HG03521 (cell line): ENCODE results near the gene SLC2A4RG.
"Not testable (repeated sequence)": the region's sequence is repeated elsewhere in the genome, so short reads cannot be mapped to it uniquely, and the experiment has no call there.

Experiments
- ATAC-seq: cut with Tn5 transposase; IDR thresholded peaks from one replicate; pipeline ENCODE4 v1.9.1; 2021; ENCODE audit warnings: mild to moderate bottlenecking, moderate library complexity; ENCODE audit not compliant: unreplicated experiment

The SLC2A4RG gene

DNA sequence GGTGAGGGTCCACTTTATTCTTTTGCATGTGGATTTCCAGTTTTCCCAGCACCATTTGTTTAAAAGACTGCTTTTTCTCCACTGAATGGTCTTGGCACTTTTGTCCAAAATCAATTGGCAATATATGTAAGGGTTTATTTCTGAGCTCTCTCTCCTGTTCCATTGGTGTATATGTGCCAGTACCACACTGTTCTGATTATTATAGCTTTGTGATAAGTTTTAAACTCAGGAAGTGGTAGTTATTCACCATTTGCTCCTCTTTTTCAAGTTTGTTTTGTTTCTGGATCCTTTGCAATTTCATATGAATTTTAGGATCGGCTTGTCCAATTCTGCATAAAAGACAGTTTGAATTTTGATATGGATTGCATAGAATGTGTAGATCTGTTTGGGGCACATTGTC lies 27.4 kb upstream of the SLC2A4RG start:
- ATAC-seq, result no peak

DNA sequence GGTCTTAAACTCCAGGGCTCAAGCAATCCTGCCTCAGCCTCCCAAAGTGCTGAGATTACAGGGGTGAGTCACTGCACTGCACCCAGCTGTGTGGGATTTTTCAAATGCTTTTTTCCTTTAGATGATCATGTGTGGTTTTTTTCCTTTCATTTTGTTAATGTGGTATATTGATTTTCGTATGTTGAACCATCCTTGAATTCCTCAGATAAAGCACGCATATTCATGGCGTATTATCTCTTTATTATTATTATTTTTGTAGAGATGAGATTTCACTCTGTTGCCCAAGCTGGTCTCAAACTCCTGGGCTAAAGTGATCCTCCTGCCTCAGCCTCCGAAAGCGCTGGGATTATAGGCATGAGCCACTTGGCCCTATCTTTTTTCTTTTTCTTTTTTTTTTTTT lies 24.7 kb upstream of the SLC2A4RG start:
- no peak for ATAC-seq

DNA sequence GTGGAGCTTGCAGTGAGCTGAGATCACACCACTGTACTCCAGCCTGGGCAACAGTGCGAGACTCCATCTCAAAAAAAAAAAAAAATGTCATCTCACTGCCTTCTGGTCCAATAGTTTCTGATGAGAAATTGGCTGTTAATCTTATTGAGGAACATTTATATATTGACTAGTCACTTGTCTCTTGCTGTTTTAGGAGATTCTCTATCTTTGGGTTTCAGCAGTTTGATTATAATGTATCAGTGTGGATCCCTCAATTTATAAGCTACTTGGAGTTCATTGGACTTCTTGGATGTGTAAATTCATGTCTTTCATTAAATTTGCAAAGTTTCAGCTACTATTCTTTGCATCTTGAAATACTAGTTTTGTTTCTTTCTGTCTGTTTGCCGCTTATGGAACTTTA lies 20.6 kb upstream of the SLC2A4RG start:
- no peak for ATAC-seq

DNA sequence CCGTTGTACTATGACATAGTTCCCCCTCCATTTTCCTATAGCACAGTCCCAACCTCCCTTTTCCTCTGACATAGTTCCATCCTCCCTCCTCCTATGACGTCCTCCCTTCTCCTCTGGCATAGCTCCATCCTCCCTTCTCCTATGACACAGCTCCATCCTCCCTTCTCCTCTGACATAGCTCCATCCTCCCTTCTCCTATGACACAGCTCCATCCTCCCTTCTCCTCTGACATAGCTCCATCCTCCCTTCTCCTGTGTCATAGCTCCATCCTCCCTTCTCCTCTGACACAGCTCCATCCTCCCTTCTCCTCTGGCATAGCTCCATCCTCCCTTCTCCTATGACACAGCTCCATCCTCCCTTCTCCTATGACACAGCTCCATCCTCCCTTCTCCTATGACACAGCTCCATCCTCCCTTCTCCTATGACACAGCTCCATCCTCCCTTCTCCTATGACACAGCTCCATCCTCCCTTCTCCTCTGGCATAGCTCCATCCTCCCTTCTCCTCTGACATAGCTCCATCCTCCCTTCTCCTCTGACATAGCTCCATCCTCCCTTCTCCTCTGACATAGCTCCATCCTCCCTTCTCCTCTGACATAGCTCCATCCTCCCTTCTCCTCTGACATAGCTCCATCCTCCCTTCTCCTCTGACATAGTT lies 16.5 kb upstream of the SLC2A4RG start:
- not testable (repeated sequence) for ATAC-seq

DNA sequence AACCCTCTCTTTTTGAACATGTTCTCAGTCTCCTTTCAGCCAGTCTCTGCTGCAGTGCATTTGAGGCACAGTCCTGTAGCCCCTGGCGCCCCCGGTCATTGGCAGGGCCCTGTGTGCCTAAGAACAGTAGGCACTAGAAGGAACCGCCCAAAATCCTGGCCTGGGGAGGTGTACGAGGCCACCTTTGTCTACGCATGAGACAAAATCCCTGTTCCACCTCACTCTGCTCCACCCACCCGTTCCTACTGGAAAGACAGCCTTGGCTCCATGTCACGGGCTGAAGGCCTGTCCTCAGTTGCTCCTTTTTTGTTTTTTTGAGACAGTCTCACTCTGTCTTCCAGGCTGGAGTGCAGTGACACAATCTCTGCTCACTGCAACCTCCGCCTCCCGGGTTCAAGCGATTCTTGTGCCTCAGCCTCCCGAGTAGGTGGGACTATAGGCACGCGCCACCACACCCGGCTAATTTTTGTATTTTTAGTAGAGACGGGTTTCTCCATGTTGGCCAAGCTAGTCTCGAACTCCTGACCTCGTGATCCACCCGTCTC lies 9.3 kb upstream of the SLC2A4RG start:
- ATAC-seq, result not testable (repeated sequence)

DNA sequence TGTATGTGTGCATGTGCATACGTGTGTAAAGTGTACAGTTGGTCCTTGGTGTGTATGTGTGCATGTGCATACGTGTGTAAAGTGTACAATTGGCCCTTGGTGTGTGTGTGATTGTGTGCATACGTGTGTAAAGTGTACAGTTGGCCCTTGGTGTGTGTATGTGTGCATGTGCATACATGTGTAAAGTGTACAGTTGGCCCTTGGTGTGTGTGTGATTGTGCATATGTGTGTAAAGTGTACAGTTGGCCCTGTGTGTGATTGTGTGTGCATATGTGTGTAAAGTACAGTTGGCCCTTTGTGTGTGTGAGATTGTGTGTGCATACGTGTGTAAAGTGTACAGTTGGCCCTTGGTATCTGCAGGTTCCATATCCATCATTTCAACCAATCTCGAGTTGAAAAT lies 8.2 kb upstream of the SLC2A4RG start:
- no peak for ATAC-seq

DNA sequence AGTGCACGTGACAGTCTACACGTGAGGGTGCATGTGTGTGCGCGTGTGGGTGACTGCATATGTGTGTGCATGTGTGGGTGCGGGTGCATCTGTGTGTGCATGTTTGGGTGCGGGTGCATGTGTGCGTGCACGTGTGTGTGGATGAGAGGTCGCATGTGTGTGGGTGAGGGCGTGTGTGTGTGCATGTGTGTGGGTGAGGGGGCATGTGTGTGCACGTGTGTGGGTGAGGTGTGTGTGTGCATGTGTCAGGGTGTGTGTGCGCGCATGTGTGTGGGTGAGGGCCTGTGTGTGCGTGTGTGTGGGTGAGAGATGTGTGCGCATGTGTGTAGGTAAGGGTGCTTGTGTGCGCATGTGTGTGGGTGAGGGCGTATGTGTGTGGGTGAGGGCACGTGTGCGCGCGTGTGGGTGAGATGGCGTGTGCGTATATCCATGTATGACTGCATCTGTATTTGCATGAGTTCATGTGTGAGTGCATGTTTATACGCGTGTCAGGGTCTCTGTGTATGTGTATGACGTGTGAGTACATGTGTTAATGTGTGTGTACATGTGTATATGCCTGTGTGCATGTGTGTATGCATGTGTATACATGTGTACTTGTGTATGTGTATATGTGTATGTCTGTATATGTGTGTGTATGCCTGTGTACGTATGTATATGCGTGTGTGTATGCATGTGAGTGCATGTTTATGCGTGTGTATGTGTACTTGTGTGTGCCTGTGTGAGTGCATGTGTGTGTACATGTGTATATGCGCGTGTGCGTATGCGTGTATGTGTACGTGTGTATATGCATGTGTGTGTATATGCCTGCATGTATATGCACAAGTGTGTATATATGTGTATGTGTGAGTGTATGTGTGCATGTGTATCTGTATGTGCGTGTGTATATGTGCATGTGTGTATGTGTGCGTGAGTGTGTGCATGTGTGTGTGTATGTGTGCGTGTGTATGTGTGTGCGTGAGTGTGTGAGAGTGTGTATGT lies 7.2 kb upstream of the SLC2A4RG start:
- ATAC-seq, result no peak

DNA sequence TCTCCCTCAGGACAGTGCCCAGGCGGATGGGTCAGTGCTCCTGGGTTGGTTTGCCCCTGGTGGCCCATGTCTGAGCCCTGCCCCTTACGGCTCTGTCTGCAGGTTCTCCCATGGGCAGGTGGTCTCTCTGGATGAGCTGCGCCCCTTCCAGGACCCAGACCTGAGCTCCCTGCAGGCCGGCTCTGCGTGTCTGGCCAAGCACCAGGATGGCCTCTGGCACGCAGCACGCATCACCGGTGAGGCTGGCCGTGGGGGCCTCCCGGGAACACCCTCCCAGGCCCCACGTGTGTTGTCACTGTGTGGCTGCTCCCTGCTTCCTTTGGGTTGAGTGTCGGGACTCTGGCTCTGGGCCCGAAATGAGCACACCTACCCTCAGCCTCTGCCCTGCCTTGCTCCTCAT lies 6.5 kb upstream of the SLC2A4RG start:
- no peak for ATAC-seq

DNA sequence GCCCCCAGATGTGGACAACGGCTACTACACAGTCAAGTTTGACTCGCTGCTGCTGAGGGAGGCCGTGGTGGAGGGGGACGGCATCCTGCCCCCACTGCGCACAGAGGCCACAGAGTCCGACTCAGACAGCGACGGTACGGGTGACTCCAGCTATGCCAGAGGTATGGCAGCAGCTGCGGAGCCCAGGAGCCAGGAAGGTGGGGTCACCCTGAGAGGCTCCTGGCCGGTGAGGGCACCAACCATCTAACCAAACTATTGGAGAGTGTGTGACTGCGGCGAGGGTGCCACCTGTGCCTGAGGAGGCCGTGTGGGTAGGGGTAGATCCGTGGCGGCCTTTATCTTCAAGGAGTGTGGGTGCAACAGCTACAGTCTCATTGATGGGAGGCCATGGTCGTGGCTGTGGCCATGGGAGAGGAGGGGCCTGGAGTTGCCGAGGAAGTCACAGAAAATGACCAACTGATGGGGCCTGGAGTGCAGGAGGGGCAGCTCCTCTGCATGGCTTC lies 5.9 kb upstream of the SLC2A4RG start:
- ATAC-seq, result no peak

DNA sequence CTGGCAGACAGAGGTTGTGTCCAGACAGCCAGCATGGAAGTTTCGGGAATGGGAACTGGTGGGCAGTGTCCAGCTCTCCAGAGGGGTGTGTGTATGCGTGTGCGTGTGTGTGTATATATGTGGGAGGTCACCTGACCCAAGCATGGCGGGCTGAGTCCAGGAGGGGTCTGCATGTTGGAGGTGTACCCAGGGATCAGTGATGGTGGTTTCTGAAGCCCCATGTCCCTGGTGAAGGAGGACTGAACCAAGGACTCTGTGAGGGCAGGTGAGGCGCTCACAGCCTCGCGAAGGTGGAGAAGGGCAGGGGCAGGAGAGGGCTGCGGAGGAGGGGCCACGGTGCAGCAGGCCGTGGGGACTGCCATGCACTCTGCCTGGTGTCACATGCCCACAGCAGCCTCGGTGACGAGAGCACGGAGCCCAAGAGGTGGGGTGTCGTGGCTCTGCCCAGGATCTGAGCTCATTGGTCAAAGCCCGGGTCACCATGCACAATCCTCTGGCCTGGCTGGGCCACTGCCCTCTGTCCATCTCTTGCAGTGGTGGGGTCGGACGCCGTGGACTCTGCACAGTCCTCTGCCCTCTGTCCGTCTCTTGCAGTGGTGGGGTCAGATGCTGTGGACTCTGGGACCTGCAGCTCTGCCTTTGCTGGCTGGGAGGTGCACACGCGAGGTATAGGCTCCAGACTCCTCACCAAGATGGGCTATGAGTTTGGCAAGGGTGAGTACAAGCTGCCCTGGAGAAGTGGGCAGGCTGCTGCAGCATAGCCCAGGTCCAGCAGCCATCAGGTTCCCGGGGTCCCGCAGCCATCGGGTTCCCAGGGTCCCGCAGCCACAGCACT lies 5.2 kb upstream of the SLC2A4RG start:
- no peak for ATAC-seq

DNA sequence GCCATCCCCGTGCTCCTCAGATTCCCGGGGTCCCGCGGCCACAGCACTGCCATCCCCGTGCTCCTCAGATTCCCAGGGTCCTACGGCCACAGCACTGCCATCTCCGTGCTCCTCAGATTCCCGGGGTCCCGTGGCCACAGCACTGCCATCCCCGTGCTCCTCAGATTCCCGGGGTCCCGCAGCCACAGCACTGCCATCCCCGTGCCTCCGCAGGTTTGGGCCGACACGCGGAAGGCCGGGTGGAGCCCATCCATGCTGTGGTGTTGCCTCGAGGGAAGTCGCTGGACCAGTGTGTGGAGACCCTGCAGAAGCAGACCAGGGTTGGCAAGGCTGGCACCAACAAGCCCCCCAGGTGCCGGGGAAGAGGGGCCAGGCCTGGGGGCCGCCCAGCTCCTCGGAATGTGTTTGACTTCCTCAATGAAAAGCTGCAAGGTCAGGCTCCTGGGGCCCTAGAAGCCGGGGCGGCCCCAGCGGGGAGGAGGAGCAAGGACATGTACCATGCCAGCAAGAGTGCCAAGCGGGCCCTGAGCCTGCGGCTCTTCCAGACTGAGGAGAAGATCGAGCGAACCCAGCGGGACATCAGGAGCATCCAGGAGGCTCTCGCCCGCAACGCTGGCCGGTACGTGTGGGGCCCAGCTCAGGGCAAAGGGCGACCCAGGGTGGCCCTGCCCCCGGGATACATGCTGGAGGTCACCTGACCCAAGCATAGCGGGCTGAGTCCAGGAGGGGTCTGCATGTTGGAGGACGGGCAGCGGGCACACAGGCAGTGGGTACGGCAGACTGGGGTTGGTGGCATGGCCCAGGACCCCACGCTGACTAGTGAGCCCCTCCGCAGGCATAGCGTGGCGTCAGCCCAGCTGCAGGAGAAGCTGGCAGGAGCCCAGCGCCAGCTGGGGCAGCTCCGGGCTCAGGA lies 4.4 kb upstream of the SLC2A4RG start:
- no peak for ATAC-seq

DNA sequence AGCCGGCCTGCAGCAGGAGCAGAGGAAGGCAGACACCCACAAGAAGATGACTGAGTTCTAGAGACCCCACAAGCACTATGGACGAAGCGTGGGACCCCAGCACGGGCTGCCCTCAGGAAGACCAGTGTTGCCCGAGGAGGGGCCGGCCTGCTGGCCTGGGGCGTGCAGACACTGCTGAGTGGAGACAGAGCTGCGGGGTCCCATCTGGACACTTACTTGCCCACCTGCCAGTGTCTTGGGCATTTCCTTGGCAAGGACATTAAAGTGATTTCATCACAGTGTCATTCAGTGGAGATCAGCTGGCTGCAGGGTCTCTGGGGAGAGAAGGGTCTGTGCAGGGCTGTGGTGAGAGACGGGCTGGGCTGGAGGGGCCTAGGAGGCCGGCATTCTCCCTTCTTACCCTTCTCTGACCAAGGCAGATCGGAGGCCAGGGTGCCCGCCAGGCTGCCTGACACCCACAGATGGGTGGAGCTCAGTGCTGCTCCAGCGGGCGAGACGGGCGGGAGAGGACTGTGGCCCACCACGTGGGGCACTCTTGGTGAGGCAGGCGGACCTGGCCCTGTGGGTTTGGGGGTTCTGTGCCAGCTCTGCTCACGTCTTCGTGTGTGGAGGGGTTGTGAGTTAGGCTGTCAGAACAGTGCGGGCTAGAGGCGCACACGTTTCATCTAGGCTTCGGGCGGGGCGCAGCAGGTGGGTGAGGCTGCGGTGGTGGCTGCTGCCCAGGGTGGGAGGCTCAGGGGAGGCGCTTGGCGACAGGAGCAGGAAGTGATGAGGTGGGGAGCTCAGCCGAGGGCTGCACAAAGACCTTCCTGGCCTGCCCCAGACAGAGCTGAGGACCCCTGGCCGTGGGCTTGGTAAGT lies 3.5 kb upstream of the SLC2A4RG start, which contains the start of gene LIME1:
Gene LIME1, plus strand, starts transcription at position 806 of the 860 bp plus-strand sequence. CDS start 886 bp downstream, outside the sequence.
- ATAC-seq, result no peak

DNA sequence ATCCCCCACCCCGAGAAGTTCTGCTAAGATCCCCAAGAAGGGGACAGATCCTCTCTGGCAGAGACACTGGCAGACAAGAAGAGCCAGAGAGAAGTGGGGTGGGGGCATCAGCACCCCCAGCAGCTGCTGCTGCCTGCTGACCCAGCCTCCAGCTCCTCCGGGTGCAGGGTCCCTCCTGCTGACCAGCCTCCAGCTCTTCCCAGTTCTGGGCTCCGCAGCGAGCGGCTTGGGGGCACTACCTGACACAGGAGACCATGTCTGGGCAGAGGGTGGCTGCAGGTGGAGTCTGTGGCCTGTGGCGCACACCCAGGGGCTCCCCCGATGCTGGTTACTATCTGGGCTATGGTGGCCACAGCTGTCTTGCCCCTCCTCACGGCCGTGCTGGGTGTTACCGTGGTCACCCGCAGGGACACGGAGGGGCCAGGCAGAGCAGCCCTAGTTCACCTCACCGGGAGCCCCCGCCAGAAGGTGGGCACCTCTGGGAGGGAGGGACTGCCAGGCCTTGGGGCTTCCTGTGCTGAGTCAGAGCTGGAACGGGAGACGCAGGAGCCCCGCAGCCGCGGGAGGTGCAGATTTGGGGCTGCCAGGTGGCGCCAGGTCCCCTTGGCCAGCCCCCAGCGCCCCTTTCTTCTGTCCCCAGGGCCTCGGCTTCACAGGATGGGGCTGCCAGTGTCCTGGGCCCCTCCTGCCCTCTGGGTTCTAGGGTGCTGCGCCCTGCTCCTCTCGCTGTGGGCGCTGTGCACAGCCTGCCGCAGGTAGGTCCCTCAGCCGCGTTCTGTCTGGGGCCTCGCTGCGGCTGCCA lies 2.5 kb upstream of the SLC2A4RG start:
- ATAC-seq, result no peak

DNA sequence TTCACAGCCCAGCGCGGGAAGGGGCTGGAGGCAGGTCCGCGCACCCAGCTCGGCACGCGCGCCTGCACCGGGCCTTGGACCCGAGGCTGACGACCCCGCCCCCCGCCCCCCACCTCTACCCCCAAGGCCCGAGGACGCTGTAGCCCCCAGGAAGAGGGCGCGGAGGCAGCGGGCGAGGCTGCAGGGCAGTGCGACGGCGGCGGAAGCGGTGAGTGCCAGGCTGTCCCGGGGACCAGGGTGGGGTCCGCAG lies 2.0 kb upstream of the SLC2A4RG start:
- ATAC-seq, result no peak

DNA sequence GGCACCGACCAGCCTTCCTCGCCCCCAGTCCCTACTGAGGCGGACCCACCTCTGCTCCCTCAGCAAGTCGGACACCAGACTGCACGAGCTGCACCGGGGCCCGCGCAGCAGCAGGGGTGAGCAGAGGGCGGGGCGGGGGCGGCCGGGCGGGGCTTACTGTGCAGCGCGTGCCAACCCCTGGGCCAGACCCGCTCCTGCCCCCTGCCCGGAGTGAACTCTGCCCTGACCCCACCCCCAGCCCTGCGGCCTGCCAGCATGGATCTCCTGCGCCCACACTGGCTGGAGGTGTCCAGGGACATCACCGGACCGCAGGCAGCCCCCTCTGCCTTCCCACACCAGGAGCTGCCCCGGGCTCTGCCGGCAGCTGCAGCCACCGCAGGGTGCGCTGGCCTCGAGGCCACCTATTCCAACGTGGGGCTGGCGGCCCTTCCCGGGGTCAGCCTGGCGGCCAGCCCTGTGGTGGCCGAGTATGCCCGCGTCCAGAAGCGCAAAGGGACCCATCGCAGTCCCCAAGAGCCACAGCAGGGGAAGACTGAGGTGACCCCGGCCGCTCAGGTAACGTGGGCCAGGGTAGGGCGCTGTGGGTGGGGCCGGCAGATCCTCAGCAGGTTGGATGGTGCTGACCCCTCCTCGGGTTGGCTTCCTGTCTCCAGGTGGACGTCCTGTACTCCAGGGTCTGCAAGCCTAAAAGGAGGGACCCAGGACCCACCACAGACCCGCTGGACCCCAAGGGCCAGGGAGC lies 1.5 kb upstream of the SLC2A4RG start:
- no peak for ATAC-seq

DNA sequence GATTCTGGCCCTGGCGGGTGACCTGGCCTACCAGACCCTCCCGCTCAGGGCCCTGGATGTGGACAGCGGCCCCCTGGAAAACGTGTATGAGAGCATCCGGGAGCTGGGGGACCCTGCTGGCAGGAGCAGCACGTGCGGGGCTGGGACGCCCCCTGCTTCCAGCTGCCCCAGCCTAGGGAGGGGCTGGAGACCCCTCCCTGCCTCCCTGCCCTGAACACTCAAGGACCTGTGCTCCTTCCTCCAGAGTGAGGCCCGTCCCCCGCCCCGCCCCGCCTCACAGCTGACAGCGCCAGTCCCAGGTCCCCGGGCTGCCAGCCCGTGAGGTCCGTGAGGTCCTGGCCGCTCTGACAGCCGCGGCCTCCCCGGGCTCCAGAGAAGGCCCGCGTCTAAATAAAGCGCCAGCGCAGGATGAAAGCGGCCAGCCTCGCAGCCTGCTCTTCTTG lies 868 bp upstream of the SLC2A4RG start:
- ATAC-seq, result no peak

DNA sequence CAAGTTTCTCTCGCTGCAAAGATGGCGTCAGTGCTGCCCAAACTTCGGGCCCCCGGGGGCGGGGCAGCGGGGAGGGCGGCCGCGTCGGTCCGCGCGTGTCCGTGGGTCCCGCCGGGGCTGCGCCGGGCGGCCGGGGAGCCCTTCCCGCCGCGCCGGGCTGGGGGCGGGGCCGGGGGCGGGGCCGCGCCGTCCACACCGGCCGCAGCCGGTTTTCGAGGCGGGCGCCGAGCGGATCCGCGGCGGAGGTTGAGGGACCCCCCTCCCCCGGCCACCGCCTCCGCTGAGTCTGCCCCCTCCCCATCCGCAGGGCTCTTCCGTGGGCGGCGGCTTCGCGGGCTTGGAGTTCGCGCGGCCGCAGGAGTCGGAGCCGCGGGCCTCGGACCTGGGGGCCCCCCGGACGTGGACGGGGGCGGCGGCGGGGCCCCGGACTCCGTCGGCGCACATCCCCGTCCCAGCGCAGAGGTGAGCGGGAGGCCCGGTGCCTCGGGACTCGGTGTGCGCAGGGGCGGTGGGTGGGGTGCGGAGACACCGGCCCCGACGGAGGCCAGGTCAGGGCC lies 572 bp downstream of the SLC2A4RG start:
- ATAC-seq, result peak; percentile 14
